Adrenal gland (tissue), 5 donors: ENCODE results near the gene RNF141.

Experiments
- CTCF ChIP-seq, 6 experiments: fragments of 450-650 bp in 4 of 6; fragments of 200-600 bp in 2 of 6; sonication (generic) in 1 of 6; IDR thresholded peaks; 1 replicate in 5 of 6; 2 replicates in 1 of 6; pipeline versions ENCODE4 v1.5.1 to v1.8.0; 2016 to 2021; ENCODE audit warnings: antibody characterized with exemption in 6 of 6, mild to moderate bottlenecking in 2 of 6, moderate library complexity in 1 of 6
- POLR2A ChIP-seq, 2 donors: fragments of 450-650 bp; IDR thresholded peaks; one replicate each; pipeline ENCODE4 v1.6.1; 2017; ENCODE audit warnings: antibody characterized with exemption in 2 of 2, mild to moderate bottlenecking in 2 of 2, moderate library complexity in 1 of 2
- donor health status: DM: no; HTN: no; CAD: no.

GRCh38 chr11:10519630-10520029 lies 21.4 kb downstream of the RNF141 start:
- no peak for TF ChIP-seq CTCF (IDR thresholded peaks at IDR 0.05)
- TF ChIP-seq POLR2A (IDR thresholded peaks at IDR 0.05): no peak
